ENCODE results near the gene APBB2.

Gene APBB2

DNA sequence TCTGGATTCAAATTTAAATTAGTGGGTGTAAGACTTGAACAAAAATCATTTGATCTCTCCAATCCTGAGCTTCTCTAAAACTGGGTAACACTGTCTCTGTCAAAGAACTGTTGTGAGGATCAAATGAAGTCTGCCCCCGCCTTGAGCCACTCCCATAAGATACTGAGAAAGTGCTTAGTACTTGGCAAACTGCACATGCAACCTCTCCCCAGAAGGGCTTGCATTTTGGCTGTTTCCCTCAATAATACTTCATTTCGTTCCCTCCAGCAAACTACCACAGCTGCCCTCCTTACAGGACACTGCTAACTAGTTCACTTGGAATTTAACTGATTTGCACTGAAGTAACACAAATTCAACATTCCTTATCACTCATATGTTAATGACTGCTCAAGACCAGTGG lies 79.8 kb downstream of the APBB2 start:
- no peak for DNase-seq (ENCODE audit: low read depth)

DNA sequence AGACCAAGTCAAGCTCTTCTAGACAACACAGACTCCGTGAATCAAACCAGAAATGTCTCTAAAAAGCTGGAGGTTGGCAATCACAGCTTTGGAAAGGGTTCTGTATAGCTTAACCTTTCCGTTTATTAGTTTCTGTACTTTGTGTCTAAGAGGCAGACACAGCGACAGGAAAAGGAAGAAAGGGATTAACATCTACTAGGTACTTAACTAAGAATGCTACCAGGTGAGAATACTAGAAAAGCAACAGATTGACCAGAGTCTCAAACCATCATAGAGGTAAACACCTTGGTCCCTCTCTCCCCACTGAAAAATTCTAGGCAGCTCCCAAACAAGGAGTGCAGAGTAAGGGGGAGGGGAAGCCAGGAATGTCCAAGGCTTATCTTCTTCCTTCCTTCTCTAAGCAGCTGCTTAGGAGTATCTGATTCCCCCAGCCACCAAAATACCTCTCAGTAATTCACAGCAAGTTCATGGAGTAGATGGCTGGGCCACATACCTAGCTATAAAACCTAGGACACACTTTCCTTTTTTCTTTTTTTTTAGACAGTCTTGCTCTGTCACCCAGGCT lies 80.8 kb downstream of the APBB2 start:
- no peak for DNase-seq (ENCODE audit: low read depth)

DNA sequence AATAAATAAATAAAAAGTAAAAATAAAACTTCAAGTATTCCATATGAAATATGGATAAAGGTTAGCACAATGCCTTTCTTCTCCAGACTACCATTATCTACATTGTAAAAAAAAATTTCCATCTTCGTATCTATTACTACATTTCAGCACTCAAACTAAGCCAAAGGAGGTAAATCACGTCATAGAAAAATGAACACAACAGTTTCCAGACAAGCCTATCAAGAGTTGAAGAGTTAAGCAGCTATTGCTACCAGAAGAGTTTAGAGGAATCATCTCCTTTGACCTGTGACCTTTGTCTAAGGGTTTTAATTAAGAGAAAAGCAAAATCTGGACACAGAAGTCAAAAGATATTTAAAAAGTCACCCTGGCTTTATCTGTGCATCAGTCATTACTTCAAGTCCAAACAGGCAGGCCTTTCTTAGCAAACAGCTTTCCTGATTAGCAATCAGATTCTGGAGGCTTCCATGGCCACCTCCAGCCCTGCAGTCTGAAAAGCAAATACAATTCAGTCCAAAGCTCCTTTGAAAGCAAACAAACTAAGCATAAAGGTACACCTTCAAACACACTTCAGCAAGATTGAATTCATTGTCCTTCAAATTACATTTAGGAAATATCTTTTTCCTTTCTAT lies 82.2 kb downstream of the APBB2 start:
- no peak for DNase-seq (ENCODE audit: low read depth)

DNA sequence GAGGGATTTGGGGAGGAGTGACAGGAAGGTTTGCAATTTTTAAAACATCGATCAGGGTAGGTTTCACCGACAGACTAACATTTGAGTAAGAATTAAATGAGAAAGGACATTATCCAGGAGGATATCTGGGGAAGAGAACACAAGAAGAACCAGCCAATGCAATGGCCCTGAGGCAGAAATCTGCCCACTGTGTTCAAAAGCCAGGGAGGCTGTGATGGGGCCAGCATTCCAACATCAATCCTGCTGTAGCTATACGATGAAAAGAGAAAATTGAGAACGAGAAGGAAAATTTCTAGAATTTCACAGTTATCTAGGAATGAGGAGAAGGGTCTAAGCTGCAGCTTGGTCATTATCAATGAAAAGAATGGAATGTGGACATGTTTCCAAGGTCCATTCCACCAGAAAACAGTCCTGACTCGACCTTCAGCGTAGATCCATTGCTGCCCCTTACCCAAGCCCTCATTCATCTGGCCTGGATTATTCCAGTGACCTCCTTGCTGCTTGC lies 84.4 kb downstream of the APBB2 start:
- DNase-seq (ENCODE audit: low read depth), result no peak

DNA sequence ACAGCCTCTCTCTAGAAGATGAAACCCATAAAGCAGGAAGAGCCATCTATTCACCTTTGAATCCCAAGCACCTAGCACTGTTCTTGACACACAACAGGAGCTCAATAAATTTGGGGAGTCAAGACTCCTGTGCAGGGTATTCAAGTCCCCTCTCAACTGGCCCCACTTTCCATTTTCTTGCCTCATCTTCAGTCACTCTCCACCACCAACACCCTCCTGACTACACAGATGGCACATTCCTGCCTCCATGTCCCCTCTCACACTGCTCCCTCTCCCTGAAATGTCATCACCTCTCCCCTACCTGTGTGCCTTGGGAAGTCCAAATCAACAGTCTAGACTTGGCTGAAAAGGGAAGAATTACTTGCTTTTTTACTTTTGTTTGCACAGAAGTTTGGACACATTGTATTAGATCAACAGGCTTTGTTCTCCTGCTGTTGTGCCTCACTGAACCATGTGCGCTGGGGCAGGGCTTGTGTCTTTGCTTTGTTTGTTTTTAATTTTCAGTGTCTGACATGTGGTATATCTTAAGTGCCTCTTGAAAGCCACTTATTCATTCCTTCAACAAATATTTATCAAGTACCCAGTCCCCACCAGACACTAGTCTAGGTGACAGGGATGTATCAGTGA lies 85.1 kb downstream of the APBB2 start:
- DNase-seq (ENCODE audit: low read depth), result no peak

DNA sequence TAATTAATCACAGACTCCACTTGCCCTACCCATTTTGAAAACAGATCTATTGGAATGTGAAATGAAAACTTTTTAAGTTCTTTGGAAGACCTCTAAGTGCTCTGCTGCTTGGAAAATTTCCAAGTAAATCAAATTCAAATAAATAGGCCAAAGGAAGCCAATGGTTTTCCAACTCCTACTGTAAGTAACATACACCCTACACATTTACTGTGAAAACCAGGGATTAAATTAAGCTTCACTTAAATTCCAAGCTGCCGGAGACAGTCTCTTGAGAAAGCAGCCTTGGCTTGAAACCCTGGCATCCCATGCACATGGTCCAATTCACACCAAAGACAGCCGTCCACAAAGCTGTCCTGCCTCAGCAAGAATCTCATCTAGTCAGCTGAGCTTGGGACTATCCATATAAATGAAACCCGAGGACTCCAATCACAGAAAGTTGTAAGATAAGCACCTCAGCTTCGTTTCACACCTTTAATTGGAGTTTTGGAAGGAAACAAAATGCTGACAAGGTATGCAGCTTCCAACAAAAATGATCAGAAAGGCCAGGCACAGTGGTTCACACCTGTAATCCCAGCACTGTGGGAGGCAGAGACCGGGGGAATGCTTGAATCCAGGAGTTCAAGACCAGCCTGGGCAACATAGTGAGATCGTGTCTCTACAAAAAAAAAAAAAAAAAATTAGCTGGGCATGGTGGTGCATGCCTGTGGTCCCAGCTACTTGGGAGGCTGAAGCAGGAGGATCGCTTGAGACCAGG lies 88.6 kb downstream of the APBB2 start:
- no peak for DNase-seq (ENCODE audit: low read depth)

DNA sequence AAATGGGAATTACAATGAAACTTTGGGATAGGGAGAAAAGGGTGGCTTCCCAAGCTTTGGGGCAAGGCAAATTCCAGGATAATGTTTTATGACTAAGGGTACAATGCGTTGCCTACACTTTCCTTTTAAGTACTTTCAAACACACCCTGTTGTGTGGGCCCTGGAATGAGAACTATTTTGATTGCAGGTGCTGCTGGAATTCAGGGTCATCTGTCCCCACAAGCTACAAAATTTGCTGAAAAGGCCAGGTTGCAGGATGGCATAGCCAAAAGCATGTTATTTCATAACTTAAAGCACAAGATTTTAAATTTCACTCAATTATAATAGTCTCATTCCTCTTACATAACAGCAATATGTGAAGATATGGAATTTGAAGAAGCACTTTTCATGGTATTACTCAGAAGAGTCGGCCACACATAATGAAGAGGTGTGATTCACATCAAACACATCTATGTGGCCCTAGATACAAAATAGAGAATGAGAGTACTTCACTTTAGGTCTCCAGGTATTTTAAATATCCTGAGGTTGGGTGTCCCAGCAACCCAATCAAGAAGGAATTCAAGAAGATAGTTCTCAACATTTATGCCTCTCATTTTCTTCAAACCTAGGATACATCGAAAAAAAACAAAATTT lies 89.3 kb downstream of the APBB2 start:
- DNase-seq (ENCODE audit: low read depth), result no peak

DNA sequence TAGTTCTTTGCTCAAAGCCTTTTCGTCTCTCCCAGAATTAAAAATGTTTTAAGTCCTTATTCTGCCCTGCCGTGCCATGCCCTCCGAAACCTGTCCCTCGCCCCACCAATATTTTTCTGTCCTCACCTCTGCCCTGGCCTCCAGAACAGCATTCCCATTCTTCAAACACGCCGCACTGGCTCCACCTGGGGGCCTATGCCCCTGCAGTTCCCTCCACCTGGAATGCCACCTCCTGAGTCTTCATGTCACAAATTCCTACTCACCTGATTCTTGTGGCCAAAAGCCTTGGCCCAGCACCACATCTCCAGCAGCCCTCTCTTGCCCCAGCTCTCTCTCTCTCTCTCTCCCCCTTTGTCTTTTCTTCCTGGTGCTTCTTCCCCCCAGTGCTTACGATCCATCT lies 91.6 kb downstream of the APBB2 start:
- no peak for DNase-seq (ENCODE audit: low read depth)

DNA sequence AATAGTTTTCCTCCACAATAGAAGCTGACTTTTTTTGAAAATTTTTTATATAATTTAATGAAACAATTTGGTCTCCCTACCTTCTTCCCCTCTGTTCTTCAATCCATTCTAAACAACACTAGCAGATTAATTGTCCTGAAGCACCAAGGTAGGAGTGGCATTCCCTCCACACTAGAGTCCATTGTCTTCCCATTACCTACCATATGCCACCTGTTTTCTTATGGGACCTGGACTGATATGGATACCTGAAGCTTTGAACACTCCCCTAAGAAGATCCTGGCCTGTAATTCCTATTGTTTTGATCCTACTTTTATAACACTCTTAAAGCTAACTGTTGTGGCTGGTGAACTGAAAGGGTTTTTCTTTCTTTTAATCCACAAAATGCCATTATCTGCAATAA lies 92.0 kb downstream of the APBB2 start:
- DNase-seq (ENCODE audit: low read depth), result no peak

DNA sequence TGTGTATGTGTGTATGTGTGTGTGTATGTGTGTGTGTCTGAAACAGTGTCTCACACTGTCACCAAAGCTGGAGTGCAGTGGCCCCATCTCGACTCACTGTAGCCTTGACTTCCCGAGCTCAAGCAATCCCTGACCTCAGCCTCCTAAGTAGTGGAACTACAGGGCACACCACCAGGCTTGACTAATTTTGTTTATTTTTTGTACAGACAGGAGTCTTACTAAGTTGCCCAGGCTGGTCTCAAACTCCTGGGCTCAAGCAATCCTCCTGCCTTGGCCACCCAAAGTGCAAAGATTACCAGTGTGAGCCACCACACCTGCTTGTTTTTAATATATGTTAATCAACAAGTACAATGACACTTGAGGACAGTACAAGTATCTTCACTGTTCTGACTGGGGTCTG lies 92.4 kb downstream of the APBB2 start:
- no peak for DNase-seq (ENCODE audit: low read depth)

DNA sequence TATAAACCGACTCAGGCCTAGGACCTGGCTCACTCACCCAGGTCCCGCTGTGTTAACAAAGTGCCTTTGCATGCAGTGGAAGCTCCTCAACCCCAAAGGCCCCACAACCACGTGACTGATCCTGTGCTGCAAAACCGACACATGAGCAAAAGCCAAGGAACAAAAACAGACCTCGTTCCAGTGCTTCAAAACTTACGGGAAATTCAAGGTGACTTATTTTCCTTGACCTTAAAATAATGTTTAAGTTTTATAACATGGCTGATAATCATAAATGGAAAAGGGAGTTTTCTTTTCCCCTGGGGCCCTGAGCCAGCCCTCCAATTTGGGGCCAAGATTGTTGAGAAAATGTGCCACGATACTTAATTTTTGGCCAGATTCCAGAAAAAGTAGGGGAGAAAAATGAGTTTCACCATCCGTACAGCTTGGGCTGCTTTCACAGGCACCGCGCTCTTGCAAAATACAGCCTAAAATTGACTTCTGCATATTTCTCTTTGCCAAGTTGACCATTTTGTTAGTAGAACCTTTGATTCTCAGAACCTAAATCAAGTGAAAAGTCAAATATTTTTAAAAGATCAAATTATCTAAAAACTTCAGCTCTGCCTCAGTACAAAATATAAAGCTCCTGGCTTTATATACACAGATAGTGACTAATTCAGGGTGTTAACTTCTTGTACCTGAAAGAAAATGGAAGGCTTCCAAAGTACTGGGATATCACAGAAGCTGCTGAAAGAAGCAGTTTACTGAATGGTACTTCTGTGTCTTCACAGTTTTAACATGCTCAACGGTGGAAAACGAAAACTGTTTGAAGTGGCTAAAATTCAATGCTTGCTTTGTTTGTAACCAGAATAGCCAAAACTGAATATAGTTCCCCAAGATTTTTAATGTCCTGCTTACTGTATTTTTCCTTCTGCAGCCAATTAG lies 93.8 kb downstream of the APBB2 start:
- no peak for DNase-seq (ENCODE audit: low read depth)

DNA sequence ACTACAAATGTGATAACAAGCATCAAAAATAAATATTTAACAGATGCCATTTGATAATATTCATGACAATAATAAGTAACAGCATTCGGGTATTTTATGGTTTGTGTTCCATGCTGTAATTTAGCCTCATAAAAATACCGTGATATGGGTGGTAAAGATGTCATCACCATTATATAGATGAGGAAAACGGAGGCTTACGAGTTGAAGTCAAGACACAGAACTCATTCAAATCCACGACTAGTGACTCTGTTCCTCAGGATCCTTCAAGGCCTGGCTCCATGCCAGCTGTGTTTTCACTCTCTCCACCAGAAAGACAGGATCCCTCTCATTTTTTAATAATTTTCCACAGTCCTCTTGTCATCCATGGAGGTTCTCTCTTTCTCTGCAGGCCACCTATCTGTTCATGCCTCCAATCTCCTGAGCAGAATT lies 94.5 kb downstream of the APBB2 start:
- no peak for DNase-seq (ENCODE audit: low read depth)

DNA sequence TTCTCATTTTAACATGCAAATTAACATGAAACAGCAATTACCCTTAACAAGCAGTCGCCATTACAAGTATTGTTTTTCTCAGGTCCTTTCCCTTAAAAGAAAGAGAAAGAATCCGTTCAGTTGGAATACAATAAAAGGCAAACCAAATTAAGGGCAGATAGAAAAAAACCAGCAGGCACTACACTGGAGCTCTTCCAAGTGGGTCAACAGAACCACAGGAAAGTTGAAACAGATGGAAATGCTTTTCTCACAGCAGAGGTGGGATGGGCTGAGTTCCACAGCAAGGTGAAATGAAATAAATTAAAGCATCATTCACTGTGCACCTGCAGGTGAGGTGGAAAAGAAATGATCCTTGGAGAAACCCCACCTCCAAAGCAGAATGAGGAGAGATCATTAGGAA lies 102.6 kb downstream of the APBB2 start:
- no peak for DNase-seq (ENCODE audit: low read depth)

DNA sequence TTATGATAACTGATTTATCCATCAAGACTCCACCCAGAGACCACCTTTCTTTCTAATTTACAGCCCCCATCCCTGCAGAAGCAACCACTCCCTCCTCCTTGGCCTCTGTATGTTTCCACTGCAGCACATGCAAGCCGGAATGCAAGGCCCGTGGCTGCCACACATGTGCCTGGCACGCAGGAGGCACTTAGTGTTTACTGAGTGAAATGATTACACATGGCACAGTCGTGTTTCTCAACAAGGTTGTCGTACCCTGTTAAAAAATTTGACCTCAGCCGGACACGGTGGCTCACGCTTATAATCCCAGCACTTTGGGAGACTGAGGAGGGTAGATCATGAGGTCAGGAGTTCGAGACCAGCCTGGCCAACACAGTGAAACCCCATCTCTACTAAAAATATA lies 104.3 kb downstream of the APBB2 start:
- no peak for DNase-seq (ENCODE audit: low read depth)

DNA sequence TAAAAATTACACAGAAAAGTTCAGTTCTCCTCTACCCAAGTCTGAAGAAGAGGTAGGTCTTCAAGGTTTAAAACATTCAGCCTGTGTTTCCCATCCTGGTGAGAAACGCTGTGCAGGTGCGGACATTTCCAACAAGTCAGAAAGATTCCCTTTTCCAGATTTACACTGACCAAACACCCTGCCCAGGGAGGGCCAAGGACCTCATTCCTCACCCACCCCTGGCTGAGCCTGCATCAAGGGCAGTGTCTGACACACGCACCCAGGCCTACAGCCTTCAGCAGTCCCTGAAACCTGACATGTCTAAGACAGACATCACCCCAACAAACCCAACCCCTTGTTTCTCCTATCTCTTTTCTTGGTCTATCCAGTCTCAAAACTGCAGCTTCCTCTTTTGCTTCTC lies 105.9 kb downstream of the APBB2 start:
- no peak for DNase-seq (ENCODE audit: low read depth)

DNA sequence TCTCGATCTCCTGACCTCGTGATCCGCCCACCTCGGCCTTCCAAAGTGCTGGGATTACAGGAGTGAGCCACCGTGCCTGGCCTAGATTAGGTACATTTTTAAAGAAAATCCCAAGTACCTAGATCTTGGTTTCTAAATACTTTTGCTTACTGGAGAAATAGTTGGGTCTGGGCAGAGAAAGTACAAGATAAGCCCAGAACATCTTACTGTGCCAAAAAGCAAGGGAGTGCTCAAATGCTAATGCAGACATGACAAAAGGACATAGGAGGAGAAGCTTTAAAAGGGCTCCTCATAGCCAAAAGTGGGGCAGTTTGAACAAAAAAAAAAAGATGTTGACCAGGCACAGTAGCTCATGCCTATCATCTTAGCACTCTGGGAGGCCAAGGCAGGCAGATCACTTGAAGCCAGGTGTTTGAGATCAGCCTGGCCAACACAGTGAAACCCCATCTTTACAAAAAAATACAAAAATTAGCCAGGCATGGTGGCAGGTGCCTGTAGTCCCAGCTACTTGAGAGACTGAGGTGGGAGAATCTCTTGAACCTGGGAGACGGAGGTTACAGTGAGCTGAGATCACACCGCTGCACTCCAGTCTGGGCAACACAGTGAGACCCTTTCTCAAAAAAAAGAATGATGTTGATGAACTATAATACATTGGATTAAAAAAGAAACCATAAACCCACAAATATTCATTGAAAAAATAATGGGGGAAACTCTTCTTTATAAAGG lies 107.5 kb downstream of the APBB2 start:
- no peak for DNase-seq (ENCODE audit: low read depth)

DNA sequence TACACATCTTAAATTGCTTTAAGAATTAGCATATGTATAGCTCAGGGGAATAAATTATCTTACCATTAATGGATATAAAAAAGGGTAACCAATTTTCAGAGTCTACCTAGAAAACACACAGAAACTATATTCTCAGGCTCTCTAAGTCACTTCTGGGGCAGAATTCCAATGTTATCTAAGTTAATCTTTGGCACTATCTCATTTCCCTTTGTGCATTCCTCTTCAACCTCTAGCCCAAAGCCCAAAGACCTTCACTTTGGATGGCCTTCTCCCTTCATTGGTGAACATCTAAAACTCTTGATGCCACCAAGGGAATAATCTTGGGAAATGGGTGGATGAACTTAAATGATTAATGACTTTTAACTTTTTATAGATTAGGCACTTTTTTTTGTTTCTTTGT lies 108.3 kb downstream of the APBB2 start:
- DNase-seq (ENCODE audit: low read depth), result no peak

DNA sequence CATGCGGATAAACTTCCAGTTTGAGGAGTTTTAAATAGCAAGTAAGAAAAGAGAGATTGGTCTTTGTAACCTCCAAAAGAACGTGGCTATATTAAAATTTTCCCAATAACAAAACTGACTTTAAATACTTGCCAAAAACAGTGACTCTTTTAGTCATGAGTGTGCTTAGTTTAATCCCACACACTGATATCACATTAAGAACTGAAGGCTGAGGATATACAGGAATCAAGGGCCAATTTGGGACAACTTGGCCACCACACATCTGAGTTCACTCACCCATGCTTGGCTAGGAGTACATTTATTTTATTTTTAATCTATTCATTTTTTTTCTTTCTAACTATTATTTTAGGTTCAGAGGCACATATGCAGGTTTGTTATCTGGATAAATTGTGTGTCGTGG lies 110.2 kb downstream of the APBB2 start:
- DNase-seq (ENCODE audit: low read depth), result no peak

DNA sequence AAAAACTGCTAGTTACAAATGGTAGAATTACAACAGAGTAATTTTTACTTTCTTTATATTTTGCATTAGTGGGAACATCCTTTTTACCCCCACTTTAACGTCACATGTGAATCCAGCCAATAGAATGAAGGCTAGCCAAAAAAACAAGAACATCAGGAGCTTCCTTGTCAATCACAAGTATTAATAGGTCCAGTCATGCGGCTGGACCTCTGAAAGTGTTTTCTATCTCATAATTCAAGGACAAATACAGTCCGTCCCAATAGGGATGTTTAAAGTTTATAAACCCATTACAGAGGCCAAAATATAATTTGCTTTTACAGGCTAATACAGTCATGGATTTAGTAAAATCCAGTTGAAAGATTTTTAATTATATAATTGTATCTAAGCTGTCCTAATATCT lies 110.7 kb downstream of the APBB2 start:
- no peak for DNase-seq (ENCODE audit: low read depth)

DNA sequence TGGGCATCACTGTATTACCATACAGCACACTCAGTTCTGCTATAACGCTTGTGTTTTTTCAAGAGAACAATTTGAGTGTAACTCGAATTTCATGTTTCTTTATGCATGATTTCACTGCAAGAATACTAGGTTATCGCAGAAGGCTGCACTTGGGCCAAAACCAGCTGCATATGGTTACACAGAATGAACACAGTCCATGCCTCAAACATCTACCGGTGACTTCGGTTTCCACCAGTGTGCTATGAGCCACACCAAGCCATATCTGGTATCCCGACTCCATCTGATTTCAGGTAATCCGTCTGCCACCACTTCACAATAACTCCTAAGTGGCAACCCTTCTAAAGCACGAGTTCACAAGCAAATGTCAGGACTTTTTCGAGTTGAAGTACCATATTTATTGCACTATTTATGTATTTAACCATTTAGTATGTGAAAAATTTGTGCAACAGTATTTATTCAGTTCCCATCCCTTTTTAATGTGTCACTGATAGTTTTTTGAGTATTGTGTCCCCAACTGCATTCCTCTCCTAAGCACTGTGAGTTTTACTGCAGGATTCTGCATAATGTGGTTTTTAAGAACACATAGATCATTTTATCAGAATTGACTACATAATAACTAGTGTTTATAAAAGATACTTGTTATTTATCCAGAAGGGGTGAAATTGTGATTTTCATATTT lies 111.8 kb downstream of the APBB2 start:
- DNase-seq (ENCODE audit: low read depth), result no peak
